GM19324 (cell line): ENCODE data around the gene SKA1.
"Not testable (repeated sequence)": the region's sequence is repeated elsewhere in the genome, so short reads cannot be mapped to it uniquely, and the experiment has no call there.

ENCODE experiments used
- ATAC-seq: cut with Tn5 transposase; IDR thresholded peaks from one replicate; pipeline ENCODE4 v1.9.1; 2021; ENCODE audit warnings: mild to moderate bottlenecking, moderate library complexity; ENCODE audit not compliant: unreplicated experiment, low FRiP score

Gene SKA1

GRCh38 chr18:50427896-50428295 lies 53.0 kb downstream of the SKA1 start:
- no peak for ATAC-seq

GRCh38 chr18:50428531-50429206 lies 53.8 kb downstream of the SKA1 start:
- ATAC-seq, result no peak

GRCh38 chr18:50429207-50429948 lies 54.5 kb downstream of the SKA1 start:
- ATAC-seq, result no peak

- no peak for ATAC-seq
These were observed 58.1 kb downstream of the SKA1 start for GRCh38 chr18:50432915-50433314.

- ATAC-seq, result not testable (repeated sequence)
These were observed 61.9 kb downstream of the SKA1 start for GRCh38 chr18:50436742-50437141.

GRCh38 chr18:50439460-50440015 lies 64.7 kb downstream of the SKA1 start:
- ATAC-seq, result no peak

- ATAC-seq, result no peak
These were observed 66.2 kb downstream of the SKA1 start for GRCh38 chr18:50441016-50441415.

GRCh38 chr18:50441501-50441900 lies 66.7 kb downstream of the SKA1 start:
- ATAC-seq, result no peak
